ENCODE results near the gene STAG1. TPM values are rescaled to one million over a fixed set of nuclear protein-coding genes. Genes with fewer than 3 reads are reported as not detected.
A peak's percentile ranks its signal among the peaks of the same experiment; 100 is the strongest.

STAG1 gene
- total RNA-seq, 1 donor from 2014 or later = 44.7 TPM

GRCh38 chr3:136733317-136733833 is 18.8 kb downstream of the STAG1 start:
- no peak for TF ChIP-seq POLR2AphosphoS5 (IDR thresholded peaks at IDR 0.05; ENCODE audit: insufficient read depth in 1 of 2, low read depth in 1 of 2)
- no peak for TF ChIP-seq POLR2A (IDR thresholded peaks at IDR 0.05)
- no peak for TF ChIP-seq CTCF (IDR thresholded peaks at IDR 0.05)
- DNase-seq (ENCODE audit: extremely low spot score in 2 of 2) = no peak
- H3K36me3 ChIP-seq = no peaks in the 10 kb centered on the region
- H3K9me3 ChIP-seq = no peaks in the 10 kb centered on the region
- no peak overlapping the region for H3K27ac ChIP-seq
- H3K4me1 ChIP-seq = peaks cover 67% of the 10 kb centered on the region
- intact Hi-C loops (cut with DNase I) = no loop called here
- no peak overlapping the region for H3K4me3 ChIP-seq
- no peaks in the 10 kb centered on the region for H3K27me3 ChIP-seq

- Histone ChIP-seq H3K27me3 (no peaks in the 10 kb centered on the region), H3K36me3 (no peaks in the 10 kb centered on the region), H3K4me3 (no peak overlapping the region), H3K27ac (no peak overlapping the region), H3K4me1 (peaks cover 77% of the 10 kb centered on the region), H3K9me3 (no peaks in the 10 kb centered on the region)
- DNase-seq (ENCODE audit: extremely low spot score in 2 of 2) = no peak
- intact Hi-C loops (cut with DNase I) = no loop called here
- TF ChIP-seq POLR2A (IDR thresholded peaks at IDR 0.05) = no peak
- TF ChIP-seq CTCF (IDR thresholded peaks at IDR 0.05) = no peak
- TF ChIP-seq POLR2AphosphoS5 (IDR thresholded peaks at IDR 0.05; ENCODE audit: insufficient read depth in 1 of 2, low read depth in 1 of 2) = no peak
Measured at GRCh38 chr3:136731274-136731884, 20.8 kb downstream of the STAG1 start.

GRCh38 chr3:136730595-136731273 is 21.4 kb downstream of the STAG1 start:
- Histone ChIP-seq H3K4me3 (no peak overlapping the region), H3K27ac (no peak overlapping the region), H3K9me3 (no peaks in the 10 kb centered on the region), H3K27me3 (no peaks in the 10 kb centered on the region), H3K36me3 (no peaks in the 10 kb centered on the region), H3K4me1 (peaks cover 77% of the 10 kb centered on the region)
- DNase-seq (ENCODE audit: extremely low spot score in 2 of 2) = no peak
- intact Hi-C loops (cut with DNase I) = no loop called here
- no peak for TF ChIP-seq POLR2AphosphoS5 (IDR thresholded peaks at IDR 0.05; ENCODE audit: insufficient read depth in 1 of 2, low read depth in 1 of 2)
- no peak for TF ChIP-seq CTCF (IDR thresholded peaks at IDR 0.05)
- TF ChIP-seq POLR2A (IDR thresholded peaks at IDR 0.05) = no peak

- TF ChIP-seq POLR2AphosphoS5 (IDR thresholded peaks at IDR 0.05; ENCODE audit: insufficient read depth in 1 of 2, low read depth in 1 of 2) = no peak
- no peak for TF ChIP-seq POLR2A (IDR thresholded peaks at IDR 0.05)
- TF ChIP-seq CTCF (IDR thresholded peaks at IDR 0.05) = no peak
- H3K9me3 ChIP-seq = no peaks in the 10 kb centered on the region
- DNase-seq (ENCODE audit: extremely low spot score in 2 of 2) = no peak
- intact Hi-C loops (cut with DNase I) = no loop called here
- no peaks in the 10 kb centered on the region for H3K36me3 ChIP-seq
- H3K4me3 ChIP-seq = peak overlapping the region in 1 of 2 donors; percentile 13
- H3K27me3 ChIP-seq = no peaks in the 10 kb centered on the region
- peak overlapping the region; percentile 24 for H3K27ac ChIP-seq
- H3K4me1 ChIP-seq = peaks cover 67% of the 10 kb centered on the region
Measured at GRCh38 chr3:136728918-136729317, 23.3 kb downstream of the STAG1 start.

- Histone ChIP-seq H3K4me1 (peaks cover 67% of the 10 kb centered on the region), H3K27ac (peak overlapping the region; percentile 24), H3K9me3 (no peaks in the 10 kb centered on the region), H3K27me3 (no peaks in the 10 kb centered on the region), H3K4me3 (peak overlapping the region in 1 of 2 donors; percentile 13), H3K36me3 (no peaks in the 10 kb centered on the region)
- TF ChIP-seq CTCF (IDR thresholded peaks at IDR 0.05) = no peak
- intact Hi-C loops (cut with DNase I) = no loop called here
- DNase-seq (ENCODE audit: extremely low spot score in 2 of 2) = no peak
Measured at GRCh38 chr3:136728473-136728872, 23.7 kb downstream of the STAG1 start.

All from vagina (tissue), 2 donors.